HG03439 (cell line): ENCODE results near the gene PHF23.
A peak's percentile ranks its signal among the peaks of the same experiment; 100 is the strongest.

Experiments
- ATAC-seq: cut with Tn5 transposase; IDR thresholded peaks from one replicate; pipeline ENCODE4 v1.9.1; 2021; ENCODE audit warnings: mild to moderate bottlenecking, moderate library complexity; ENCODE audit not compliant: unreplicated experiment

PHF23 gene

GRCh38 chr17:7221278-7222092, 17.8 kb downstream of the PHF23 start:
- ATAC-seq: no peak

DNA sequence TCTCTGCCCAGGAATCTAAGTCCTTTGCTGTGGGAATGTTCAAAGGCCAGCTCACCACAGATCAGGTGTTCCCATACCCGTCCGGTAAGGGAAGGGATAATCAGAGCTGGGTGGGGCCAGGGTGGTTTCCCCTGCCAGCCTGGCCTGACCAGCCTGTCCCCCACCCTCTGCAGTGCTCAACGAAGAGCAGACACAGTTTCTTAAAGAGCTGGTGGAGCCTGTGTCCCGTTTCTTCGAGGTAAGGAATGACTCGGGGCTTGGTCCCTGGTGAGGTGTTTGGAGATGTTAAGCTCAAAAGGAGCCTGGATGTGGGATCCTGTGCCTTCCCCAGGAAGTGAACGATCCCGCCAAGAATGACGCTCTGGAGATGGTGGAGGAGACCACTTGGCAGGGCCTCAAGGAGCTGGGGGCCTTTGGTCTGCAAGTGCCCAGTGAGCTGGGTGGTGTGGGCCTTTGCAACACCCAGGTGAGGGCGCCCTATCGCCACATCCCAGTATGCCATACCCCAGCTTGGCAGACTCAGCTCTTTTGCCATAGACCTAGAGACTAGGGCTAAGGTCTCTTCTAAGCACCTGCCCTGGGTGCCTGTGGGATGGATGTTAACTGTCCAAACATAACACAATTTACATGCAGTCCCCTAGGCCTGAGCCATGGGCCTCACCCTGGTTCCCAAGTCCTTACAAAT, 18.5 kb downstream of the PHF23 start:
- no peak for ATAC-seq

DNA sequence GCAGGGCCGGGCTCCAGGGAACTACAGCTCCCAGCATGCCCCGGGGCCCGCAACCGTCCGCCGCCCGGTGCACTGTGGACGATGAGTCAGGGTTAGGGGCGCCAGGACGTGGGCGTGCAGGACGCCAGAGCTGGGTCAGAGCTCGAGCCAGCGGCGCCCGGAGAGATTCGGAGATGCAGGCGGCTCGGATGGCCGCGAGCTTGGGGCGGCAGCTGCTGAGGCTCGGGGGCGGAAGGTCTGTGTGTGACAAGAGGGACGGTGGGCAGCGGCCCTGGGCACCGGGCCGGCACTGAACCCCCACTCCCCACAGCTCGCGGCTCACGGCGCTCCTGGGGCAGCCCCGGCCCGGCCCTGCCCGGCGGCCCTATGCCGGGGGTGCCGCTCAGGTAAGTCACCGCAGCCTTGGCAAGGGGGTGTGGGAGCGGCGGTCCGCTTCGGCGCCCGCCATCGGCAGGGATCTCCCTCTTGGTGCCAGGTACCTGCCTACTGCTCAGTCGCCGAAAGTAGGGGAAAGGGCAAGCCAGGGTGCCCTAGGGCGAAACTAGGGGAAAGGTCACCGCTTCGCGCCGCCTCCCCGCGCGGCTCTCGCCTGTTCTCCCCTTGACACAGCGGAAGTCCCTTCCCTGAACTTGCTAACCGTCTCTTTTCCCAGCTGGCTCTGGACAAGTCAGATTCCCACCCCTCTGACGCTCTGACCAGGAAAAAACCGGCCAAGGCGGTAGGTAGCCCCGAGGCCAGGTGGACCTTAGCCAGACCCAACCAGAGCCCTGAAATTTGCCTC, 19.3 kb downstream of the PHF23 start, which contains the start of the genes ACADVL and DLG4:
TSS of gene ACADVL (plus strand) at position 127 of the 781 bp plus-strand sequence. CDS start at position 174, 47 bp downstream.
TSS of gene DLG4 (minus strand) at position 25 of the 781 bp plus-strand sequence.
- peak; percentile 58 for ATAC-seq

DNA sequence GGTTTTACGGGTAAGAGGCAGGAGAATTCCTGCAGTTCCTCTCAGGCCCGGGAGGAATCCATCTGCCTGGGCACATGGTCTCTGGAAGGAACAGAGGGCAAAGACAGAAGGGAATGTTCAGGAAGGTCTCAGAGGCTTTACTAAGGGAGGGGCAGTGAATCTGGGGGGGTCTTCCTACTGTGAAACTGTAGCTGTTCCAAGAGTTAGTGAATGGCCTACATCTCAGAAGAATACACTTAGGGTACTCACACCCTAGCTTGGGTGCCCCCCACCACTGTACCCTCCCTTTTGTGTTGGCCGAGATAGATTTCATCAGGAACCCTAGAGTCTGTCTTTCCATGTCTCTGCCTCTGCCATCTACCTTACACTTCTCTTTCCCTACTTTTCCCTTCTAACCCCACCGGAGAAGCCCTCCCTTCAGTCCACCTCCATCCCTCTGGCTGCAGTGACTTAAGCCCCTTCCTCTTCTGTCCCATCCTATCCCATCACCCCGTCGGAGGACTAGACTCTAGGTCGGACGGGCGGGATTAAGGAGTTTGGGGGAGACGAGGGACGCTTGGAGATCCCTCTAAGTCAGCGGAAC, 19.9 kb downstream of the PHF23 start:
- ATAC-seq: no peak

DNA sequence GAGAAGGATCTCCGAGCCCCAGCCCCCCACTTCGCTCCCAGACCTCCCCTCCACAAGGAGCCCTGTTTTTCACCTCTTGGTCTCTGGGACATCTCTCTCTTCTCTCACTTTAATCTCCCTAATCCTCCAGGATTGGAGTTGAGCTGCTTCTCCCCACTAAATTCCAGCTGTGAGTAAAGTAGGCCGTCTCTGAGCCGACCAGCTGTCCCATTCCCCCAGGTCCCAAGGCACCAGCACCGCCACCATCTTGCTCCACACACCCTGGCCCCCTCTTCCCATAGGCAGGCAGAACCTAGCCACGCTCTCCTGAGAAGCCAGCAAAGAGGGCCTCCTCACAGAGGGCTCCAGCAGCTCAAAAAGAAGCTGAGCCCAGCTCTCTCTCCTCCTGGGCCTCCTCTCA, 20.5 kb downstream of the PHF23 start:
- ATAC-seq: no peak

- no peak for ATAC-seq
Observed at GRCh38 chr17:7218166-7218565, 21.1 kb downstream of the PHF23 start.

DNA sequence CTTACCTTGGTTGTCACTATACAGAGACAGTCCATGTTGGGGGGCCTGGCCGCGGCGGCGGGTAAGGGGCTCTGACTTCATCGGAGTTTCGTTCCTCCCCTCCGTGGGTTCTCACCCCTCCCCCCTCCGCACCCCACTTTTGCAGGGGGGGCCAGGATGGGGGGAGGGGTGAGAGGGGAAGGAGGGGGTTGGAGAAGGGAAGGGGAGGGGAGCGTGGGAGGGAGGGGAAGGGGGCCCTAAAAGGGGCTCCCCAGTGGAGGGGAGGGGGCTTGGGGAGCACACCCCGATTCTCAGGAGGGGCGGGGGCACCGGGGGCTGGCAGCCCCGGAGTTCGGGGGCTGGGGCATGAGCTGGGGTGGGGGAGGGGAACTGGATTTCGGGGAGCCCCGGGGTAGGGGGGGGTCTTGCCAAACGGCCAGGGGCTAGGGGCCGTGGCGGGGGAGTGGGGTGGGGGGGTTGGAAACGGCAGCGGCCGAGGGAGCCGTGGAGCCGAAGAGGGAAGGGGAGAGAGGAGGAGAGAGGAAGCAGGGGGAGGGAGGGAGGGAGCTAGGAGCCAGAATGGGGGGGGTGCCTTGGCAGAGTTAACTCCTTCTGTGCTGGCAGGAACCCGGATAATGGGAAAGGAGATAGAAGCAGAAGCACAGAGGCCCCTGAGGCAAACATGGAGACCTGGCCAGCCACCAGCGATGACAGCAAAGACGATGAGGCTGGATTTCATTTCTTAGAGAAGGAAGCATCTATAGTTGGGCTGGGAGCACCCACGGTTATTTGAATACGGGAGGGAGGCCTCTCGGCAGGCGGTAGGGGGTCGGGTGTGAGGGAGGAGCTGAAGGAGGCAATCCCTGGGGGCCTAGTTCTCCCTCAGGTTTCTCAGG, 21.9 kb downstream of the PHF23 start:
- no peak for ATAC-seq

DNA sequence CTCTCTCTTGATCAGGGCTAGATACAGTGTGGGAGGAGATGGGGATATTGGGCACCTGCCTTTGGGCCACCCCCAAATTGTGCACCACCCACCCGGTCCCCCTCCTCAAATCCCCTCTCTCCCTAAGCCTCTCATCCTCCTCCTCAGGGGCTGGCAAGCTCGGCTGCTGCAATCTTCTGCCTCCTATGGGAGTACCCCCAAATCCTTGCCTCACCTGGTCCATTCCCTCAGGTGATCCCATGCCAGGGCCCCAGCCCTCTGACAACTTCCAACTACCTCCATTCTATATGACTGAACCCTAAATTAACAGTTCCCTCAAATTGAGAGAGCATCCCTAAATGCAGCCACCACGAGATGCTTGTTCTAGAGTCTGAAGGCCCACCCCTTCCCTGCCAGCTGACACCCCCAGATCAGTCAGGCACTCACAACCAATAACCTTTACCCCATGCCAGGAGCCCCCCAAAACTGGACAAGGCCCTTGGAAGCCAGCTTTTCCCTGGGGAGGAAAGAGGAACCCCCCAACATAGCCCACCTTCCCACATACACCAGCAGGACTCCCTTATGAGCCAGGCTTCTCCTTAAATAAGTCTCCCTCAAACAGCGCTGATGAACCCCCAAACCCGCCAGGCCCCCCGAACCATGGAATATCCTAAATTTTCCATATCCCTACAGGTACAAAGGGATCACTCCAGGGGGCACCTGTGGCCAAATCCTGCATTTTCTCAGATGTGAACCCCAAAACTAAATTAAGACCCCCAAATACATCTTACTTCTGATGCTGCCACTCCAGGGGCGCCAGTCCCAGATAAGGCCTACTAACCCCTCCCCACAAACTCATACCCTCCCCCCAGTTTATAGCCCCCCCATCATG, 22.8 kb downstream of the PHF23 start:
- ATAC-seq: no peak

DNA sequence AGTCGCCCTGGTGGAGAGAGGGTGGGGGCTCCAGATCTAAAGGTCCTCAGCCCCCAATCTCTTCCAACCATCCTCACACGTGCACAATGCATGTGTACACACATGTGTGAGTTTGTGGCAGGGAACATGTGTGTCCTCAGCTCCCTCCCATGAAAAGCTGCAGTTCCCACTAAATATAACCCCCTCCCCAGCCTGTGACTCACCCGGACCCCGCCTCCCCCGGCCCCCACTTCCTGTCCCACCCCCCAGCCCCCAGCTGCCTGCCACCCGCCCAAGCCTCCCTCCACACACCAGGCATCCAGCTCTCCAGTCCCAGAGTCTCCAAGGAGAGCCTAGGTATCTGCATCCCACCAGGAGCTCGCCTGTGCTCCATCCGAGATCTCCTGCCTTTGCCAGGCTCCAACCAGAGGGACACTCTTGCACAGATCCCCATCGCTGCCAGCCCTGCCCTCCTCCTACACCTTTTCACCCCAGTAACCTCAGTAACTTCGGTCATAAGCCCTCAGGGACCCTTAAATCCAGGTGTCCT, 23.5 kb downstream of the PHF23 start:
- ATAC-seq: no peak

DNA sequence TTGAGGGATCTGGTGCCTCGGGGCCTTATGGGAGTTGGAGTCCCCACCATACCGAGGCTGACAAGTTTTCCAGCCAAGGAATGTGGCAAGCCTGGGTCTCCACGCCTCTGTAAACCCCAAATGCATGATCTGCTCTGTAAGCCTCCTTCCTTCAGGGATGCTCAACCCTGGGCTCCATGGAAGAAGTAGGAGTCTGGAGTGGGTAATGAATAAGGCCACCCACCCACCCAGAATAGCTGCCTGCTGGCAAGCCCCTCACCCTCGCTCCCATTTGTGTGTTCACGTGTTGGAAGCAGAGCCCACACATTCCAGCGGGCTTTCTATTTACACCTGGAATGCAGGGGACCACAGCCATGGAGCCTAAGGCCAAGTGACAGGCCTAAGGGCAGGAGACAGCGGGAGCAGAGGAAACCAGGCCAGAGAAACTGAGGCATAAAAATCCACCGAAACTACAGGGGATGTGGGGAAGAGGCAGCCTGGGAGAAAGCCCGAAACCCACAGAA, 24.1 kb downstream of the PHF23 start:
- ATAC-seq: no peak

DNA sequence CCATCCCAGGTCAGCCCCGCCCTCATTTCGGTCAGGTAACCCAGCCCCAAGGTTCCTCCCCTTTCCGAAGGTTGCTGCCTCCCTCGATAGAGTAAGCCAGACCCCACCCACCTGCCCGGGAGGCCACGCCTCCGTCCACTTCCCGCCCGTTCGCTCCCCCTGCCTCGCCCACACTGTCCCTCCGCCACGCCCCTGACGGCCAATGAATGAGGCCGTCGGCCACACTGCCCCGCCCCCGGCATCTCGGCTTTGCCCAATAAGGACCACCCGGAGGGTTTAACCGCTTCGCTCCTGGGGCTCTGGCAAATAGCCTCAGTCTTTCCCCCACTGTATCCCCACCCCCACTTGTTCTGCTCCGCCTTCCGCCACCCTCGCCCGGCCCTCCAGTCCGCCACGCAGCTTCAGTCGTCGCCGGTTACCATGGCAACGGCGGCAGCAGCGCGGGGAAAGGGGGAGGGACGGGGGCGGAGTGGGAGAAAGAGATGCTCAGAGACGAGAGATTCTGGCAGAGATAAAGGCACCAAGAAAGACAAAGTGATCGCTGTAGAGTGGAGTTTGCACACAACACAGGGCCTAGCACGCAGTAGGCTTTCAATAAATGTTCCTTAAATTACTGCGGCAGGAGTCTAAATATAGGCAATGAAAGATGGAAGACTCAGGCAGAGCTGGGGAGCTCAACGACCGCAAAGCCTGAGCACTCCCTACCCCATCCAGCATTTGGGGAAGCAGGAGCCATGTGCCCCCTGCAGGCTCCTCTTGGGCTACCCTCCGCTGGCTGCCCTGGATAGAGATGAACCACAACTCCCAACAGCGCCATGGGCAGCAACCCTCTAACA, 24.7 kb downstream of the PHF23 start:
- ATAC-seq: peak; percentile 78

GRCh38 chr17:7213895-7214299, 25.4 kb downstream of the PHF23 start:
- no peak for ATAC-seq

DNA sequence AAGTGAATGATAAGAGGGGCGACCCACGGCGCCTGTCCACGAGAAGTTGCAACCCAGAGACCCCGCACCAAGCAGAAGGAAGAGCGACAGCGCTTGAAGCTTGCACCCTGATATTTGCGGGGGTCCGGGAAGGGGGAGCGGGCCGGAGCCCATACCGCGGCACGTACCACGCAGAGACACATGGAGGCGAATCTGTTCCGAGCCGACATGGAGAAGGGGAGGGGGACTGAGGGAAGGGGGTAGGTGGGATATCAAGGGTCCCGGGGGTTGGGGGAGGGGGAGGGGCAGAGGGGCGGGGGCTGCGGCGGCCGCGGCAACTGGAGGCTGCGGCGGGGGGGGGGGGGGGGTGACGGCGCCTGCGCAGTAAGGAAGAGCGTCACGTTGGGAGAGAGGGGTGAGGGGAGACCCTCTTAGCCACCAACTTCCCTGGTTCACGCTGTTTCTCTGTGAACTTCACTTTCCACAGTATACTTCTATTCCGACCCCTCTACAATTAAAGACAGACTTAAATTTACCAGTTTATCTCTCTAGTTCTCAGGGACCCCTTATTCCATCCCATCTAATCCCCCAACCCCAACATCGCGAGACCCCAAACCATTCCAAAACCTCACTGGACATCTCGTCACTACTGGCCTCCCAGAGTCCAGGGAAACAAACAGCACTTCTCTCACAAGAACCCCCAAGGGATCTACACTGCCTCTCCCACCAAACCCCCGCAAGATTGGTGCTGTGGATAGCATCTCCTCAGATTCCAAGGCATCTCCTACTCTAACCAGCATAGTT, 27.6 kb downstream of the PHF23 start:
- ATAC-seq: no peak

GRCh38 chr17:7208754-7209460, 30.4 kb downstream of the PHF23 start:
- no peak for ATAC-seq

GRCh38 chr17:7208027-7208571, 31.2 kb downstream of the PHF23 start:
- ATAC-seq: no peak
